H1 (cell line): ENCODE measurements around the gene LRRC27. TPM values are rescaled to one million over a fixed set of nuclear protein-coding genes. Genes with fewer than 3 reads are reported as not detected.

ENCODE experiments used
- ATF2 ChIP-seq: IDR thresholded peaks from 2 replicates; pipeline ENCODE4 v1.6.1; 2012; ENCODE audit warnings: low read length, inconsistent platforms
- CHD1 ChIP-seq: IDR thresholded peaks from 2 replicates; pipeline ENCODE4 v1.6.1; 2012; ENCODE audit warnings: low read depth, low read length, improper control_type of control experiment
- KDM1A ChIP-seq: fragments of 200-600, 300-600 bp; sonication (generic); IDR thresholded peaks from 2 replicates; pipeline ENCODE4 v1.7.1; 2016; ENCODE audit warnings: mild to moderate bottlenecking, low read length, borderline replicate concordance
- RBBP5 ChIP-seq: IDR thresholded peaks from 2 replicates; pipeline ENCODE4 v1.7.1; 2012; ENCODE audit warnings: low read depth, mild to moderate bottlenecking, inconsistent platforms, low read length, moderate library complexity, borderline replicate concordance
- polyA plus RNA-seq, 7 experiments: library from polyadenylated mRNA; depleted of rRNA in 3 of 7; stranded (reverse) in 5 of 7; unstranded in 2 of 7; fragments of >200 nt in 5 of 7; fragments of 200-250 nt in 2 of 7; gene quantifications; 1 replicate in 5 of 7; 2 replicates in 1 of 7; 4 replicates in 1 of 7; pipeline versions ENCODE4 v1.2.1 to v1.2.3, GENCODE V29; 2011 to 2013; ENCODE audit warnings: missing spikeins in 2 of 7, mixed read lengths in 2 of 7
- total RNA-seq: library from RNA; stranded (reverse); fragmentation: NEBNext Ultra II Directional; extraction: Animal tissue kit (Norgen Biotek cat#: 25700); gene quantifications from 2 replicates; pipeline ENCODE4 v1.2.1, GENCODE V29; 2021

LRRC27 gene
- total and polyA plus RNA-seq, 2 of the 8 experiments (the other 6 are each of a cell fraction or from before 2014, with no cell fraction given): 1.2 to 3.8 TPM

GRCh38 chr10:132410779-132411532 lies 79.0 kb downstream of the LRRC27 start (continued):
- TF ChIP-seq ATF2 (no peak), KDM1A (no peak), CHD1 (no peak), RBBP5 (no peak)
